Hepatocyte (in vitro differentiated cells): ENCODE data around the gene SQOR. TPM values are rescaled to one million over a fixed set of nuclear protein-coding genes. Genes with fewer than 3 reads are reported as not detected.

Source experiments
- DNase-seq: peaks from one replicate; pipeline ENCODE4 v3.0.0-alpha.2; 2016; ENCODE audit warnings: low spot score
- H2AFZ ChIP-seq: fragments of 200-600 bp; sonication (generic); 2 replicates; pipeline ENCODE4 v1.6.0; 2016; ENCODE audit warnings: antibody characterized with exemption, mild to moderate bottlenecking
- H3K27ac ChIP-seq: fragments of 200-600 bp; sonication (generic); 2 replicates; pipeline ENCODE4 v1.5.1; 2016; ENCODE audit warnings: mild to moderate bottlenecking
- H3K27me3 ChIP-seq: fragments of 200-600 bp; sonication (generic); 2 replicates; pipeline ENCODE4 v1.6.1; 2016
- H3K36me3 ChIP-seq: fragments of 200-600 bp; sonication (generic); replicated peaks from 2 replicates; pipeline ENCODE4 v1.5.1; 2016; ENCODE audit warnings: low read depth; ENCODE audit not compliant: insufficient read depth
- H3K4me1 ChIP-seq: fragments of 200-600 bp; sonication (generic); 2 replicates; pipeline ENCODE4 v1.5.1; 2016; ENCODE audit warnings: mild to moderate bottlenecking, moderate library complexity; ENCODE audit not compliant: insufficient read depth
- H3K4me2 ChIP-seq: fragments of 200-600 bp; sonication (generic); 2 replicates; pipeline ENCODE4 v1.6.0; 2016
- H3K4me3 ChIP-seq: fragments of 200-600 bp; sonication (generic); 2 replicates; pipeline ENCODE4 v1.5.1; 2016; ENCODE audit warnings: mild to moderate bottlenecking
- H3K79me2 ChIP-seq: fragments of 200-600 bp; sonication (generic); 2 replicates; pipeline ENCODE4 v1.6.0; 2017; ENCODE audit warnings: mild to moderate bottlenecking
- H3K9me2 ChIP-seq: fragments of 200-600 bp; sonication (generic); replicated peaks from 2 replicates; pipeline ENCODE4 v1.6.0; 2017; ENCODE audit warnings: mild to moderate bottlenecking; ENCODE audit not compliant: insufficient read depth
- H3K9me3 ChIP-seq: fragments of 200-600 bp; sonication (generic); 2 replicates; pipeline ENCODE4 v1.5.1; 2016; ENCODE audit warnings: low read depth, mild to moderate bottlenecking
- H4K20me1 ChIP-seq: fragments of 200-600 bp; sonication (generic); 2 replicates; pipeline ENCODE4 v1.6.0; 2016; ENCODE audit warnings: mild to moderate bottlenecking; ENCODE audit not compliant: insufficient read depth, poor library complexity, severe bottlenecking
- EZH2 ChIP-seq: fragments of 200-600 bp; sonication (generic); IDR thresholded peaks from 2 replicates; pipeline ENCODE4 v1.6.1; 2016; ENCODE audit warnings: antibody characterized with exemption, mild to moderate bottlenecking, borderline replicate concordance
- EZH2phosphoT487 ChIP-seq: fragments of 200-600 bp; sonication (generic); IDR thresholded peaks from one replicate; pipeline ENCODE4 v1.6.1; 2018; ENCODE audit warnings: antibody characterized with exemption, mild to moderate bottlenecking, low read depth, moderate library complexity; ENCODE audit not compliant: unreplicated experiment, severe bottlenecking
- WGBS: methylation state at CpG from one replicate; pipeline ENCODE4 v1.1.6; 2016; ENCODE audit warnings: low lambda C conversion rate; ENCODE audit errors: missing lambda C conversion rate; 5-methylcytosine and 5-hydroxymethylcytosine counted together
- polyA plus RNA-seq: library from polyadenylated mRNA; unstranded; fragments of >200 nt; fragmentation: Nextera tagmentation; extraction: Ambion mirVana; gene quantifications from 2 replicates; pipeline ENCODE4 v1.2.1, GENCODE V29; 2016
- small RNA-seq: library from RNA; depleted of rRNA; stranded (forward); fragments of <200 nt; gene quantifications from one replicate; pipeline ENCODE3, GENCODE V24; 2014
- total RNA-seq: library from RNA; depleted of rRNA; stranded (reverse); fragments of >200 nt; gene quantifications from 2 replicates; pipeline ENCODE4 v1.2.3, GENCODE V29; 2014
- TF ChIP-seq, protein P1 (sequence below): fragments of 200-600 bp; sonication (generic); IDR thresholded peaks from 2 replicates; pipeline ENCODE4 v1.5.1; 2016; ENCODE audit warnings: antibody characterized with exemption, mild to moderate bottlenecking; ENCODE audit not compliant: poor library complexity

Gene SQOR
- total and polyA plus RNA-seq, 2 experiments from 2014 or later: 30.1 to 37.0 TPM

DNA sequence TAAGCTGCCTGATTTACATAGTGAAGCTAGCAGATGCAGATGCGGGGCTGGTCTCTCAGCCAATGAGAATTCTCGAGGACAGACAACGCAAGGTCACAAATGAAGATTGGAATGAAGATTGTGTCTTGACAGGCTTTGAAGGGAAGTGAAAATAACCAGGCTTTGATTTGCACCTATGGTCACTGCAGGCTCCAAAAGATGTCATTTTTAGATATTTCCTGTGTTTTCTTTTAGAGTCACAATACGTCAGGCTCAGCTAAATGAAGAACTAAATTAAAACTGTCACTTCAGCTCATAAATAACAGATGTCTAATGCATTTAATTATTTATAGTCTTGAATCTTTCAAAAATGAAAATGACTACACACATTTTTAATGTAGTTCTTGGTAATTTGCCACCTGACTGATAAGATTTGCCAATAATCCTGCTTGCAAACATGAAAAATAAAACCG is 99.5 kb downstream of the SQOR start:
- no peaks in the 10 kb centered on the region for H3K79me2 ChIP-seq
- TF ChIP-seq, protein P1, sequence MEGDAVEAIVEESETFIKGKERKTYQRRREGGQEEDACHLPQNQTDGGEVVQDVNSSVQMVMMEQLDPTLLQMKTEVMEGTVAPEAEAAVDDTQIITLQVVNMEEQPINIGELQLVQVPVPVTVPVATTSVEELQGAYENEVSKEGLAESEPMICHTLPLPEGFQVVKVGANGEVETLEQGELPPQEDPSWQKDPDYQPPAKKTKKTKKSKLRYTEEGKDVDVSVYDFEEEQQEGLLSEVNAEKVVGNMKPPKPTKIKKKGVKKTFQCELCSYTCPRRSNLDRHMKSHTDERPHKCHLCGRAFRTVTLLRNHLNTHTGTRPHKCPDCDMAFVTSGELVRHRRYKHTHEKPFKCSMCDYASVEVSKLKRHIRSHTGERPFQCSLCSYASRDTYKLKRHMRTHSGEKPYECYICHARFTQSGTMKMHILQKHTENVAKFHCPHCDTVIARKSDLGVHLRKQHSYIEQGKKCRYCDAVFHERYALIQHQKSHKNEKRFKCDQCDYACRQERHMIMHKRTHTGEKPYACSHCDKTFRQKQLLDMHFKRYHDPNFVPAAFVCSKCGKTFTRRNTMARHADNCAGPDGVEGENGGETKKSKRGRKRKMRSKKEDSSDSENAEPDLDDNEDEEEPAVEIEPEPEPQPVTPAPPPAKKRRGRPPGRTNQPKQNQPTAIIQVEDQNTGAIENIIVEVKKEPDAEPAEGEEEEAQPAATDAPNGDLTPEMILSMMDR: no peak
- TF ChIP-seq EZH2 (no peak), EZH2phosphoT487 (no peak)
- no peak overlapping the region for H3K4me3 ChIP-seq
- no peaks in the 10 kb centered on the region for H4K20me1 ChIP-seq
- WGBS: 82% methylated on average over 5 of the region's 5 CpGs
- H3K36me3 ChIP-seq: no peaks in the 10 kb centered on the region
- no peak overlapping the region for H3K27ac ChIP-seq
- H2AFZ ChIP-seq: no peak overlapping the region
- no peaks in the 10 kb centered on the region for H3K4me1 ChIP-seq
- no peak overlapping the region for H3K4me2 ChIP-seq
- H3K27me3 ChIP-seq: no peaks in the 10 kb centered on the region
- no peak for DNase-seq
- no peaks in the 10 kb centered on the region for H3K9me2 ChIP-seq
- no peaks in the 10 kb centered on the region for H3K9me3 ChIP-seq

Small RNA genes within 50 kb of the gene (small RNA-seq; reads per million reads assigned to genes)
- gene RF00019: not detected

Other genes starting within 250 kb of the SQOR start
- gene SLC30A4, start 112.3 kb upstream of the SQOR start, total RNA-seq: 4.1 and 5.0 TPM in 2 replicates
- gene SLC30A4, start 112.3 kb upstream of the SQOR start, polyA plus RNA-seq: 2.7 and 2.9 TPM in 2 replicates
- gene BLOC1S6, start 47.6 kb upstream of the SQOR start, total RNA-seq: 49.3 and 62.3 TPM in 2 replicates
- 24.7 and 26.5 TPM in 2 replicates for gene BLOC1S6, start 47.6 kb upstream of the SQOR start, polyA plus RNA-seq